ENCODE results near the gene LILRA1. TPM values are rescaled to one million over a fixed set of nuclear protein-coding genes. Genes with fewer than 3 reads are reported as not detected.
"Not testable (repeated sequence)": the region's sequence is repeated elsewhere in the genome, so short reads cannot be mapped to it uniquely, and the experiment has no call there.

The LILRA1 gene
- total RNA-seq, 1 experiment from 2014 or later = not detected

GRCh38 chr19:54594737-54595136 lies 1.3 kb downstream of the LILRA1 start:
- no peak for DNase-seq
- H3K4me3 ChIP-seq (ENCODE audit: low read length) = no peak overlapping the region
- H3K4me1 ChIP-seq (ENCODE audit: insufficient read depth, low read length) = no peaks in the 10 kb centered on the region
- H3K79me2 ChIP-seq (ENCODE audit: low read length) = no peaks in the 10 kb centered on the region
- CTCF ChIA-PET = no interaction called here
- intact Hi-C loops (cut with micrococcal nuclease) = no loop called here
- no peak overlapping the region for H3K9ac ChIP-seq (ENCODE audit: low read length)
- TF ChIP-seq EZH2 (IDR thresholded peaks at IDR 0.05; ENCODE audit: low read length, unreplicated experiment) (no peak), EZH2phosphoT487 (IDR thresholded peaks at IDR 0.05; ENCODE audit: borderline replicate concordance, low read length) (no peak), CTCF (conservative IDR thresholded peaks at IDR 0.05; ENCODE audit: low read depth, low read length) (no peak)
- no peaks in the 10 kb centered on the region for H3K9me3 ChIP-seq (ENCODE audit: low read length)
- H3F3A ChIP-seq (ENCODE audit: low read length, unreplicated experiment) = no peaks in the 10 kb centered on the region
- no peak overlapping the region for H2AFZ ChIP-seq (ENCODE audit: low read length)
- POLR2A ChIA-PET (ENCODE audit: unreplicated experiment) = no interaction called here
- H3K9me2 ChIP-seq (replicated peaks; ENCODE audit: low read length) = no peaks in the 10 kb centered on the region
- BruUV-seq (replicated peaks) = no TSS peak
- H3K27ac ChIP-seq (ENCODE audit: low read length) = no peak overlapping the region
- no peak for ATAC-seq
- H3K27me3 ChIP-seq (ENCODE audit: low read length) = peaks cover 97% of the 10 kb centered on the region
- no peak overlapping the region for H3K4me2 ChIP-seq (ENCODE audit: low read length)
- no peaks in the 10 kb centered on the region for H3K36me3 ChIP-seq (ENCODE audit: low read depth, low read length)
- no peaks in the 10 kb centered on the region for H4K20me1 ChIP-seq (ENCODE audit: low read length)

GRCh38 chr19:54595680-54596436 lies 2.4 kb downstream of the LILRA1 start:
- BruUV-seq (replicated peaks); H3K27ac ChIP-seq (ENCODE audit: low read length); H3K79me2 ChIP-seq (ENCODE audit: low read length); H3K4me3 ChIP-seq (ENCODE audit: low read length); H2AFZ ChIP-seq (ENCODE audit: low read length); H3K9me2 ChIP-seq (replicated peaks; ENCODE audit: low read length); H3K4me2 ChIP-seq (ENCODE audit: low read length); ATAC-seq; H3K9ac ChIP-seq (ENCODE audit: low read length); H4K20me1 ChIP-seq (ENCODE audit: low read length); POLR2A ChIA-PET (ENCODE audit: unreplicated experiment); intact Hi-C loops (cut with micrococcal nuclease); H3K9me3 ChIP-seq (ENCODE audit: low read length); CTCF ChIA-PET; DNase-seq; H3K36me3 ChIP-seq (ENCODE audit: low read depth, low read length); H3K4me1 ChIP-seq (ENCODE audit: insufficient read depth, low read length); H3F3A ChIP-seq (ENCODE audit: low read length, unreplicated experiment): not testable (repeated sequence)
- peaks cover 97% of the 10 kb centered on the region for H3K27me3 ChIP-seq (ENCODE audit: low read length)

GRCh38 chr19:54600212-54600611 lies 6.8 kb downstream of the LILRA1 start:
- H2AFZ ChIP-seq (ENCODE audit: low read length) = no peak overlapping the region
- H3F3A ChIP-seq (ENCODE audit: low read length, unreplicated experiment) = no peaks in the 10 kb centered on the region
- H3K36me3 ChIP-seq (ENCODE audit: low read depth, low read length) = no peaks in the 10 kb centered on the region
- H3K27me3 ChIP-seq (ENCODE audit: low read length) = peaks cover 97% of the 10 kb centered on the region
- no peaks in the 10 kb centered on the region for H3K9me2 ChIP-seq (replicated peaks; ENCODE audit: low read length)
- no peak overlapping the region for H3K4me2 ChIP-seq (ENCODE audit: low read length)
- no peak for DNase-seq
- H3K4me1 ChIP-seq (ENCODE audit: insufficient read depth, low read length) = no peaks in the 10 kb centered on the region
- intact Hi-C loops (cut with micrococcal nuclease) = no loop called here
- CTCF ChIA-PET = no interaction called here
- H3K4me3 ChIP-seq (ENCODE audit: low read length) = no peak overlapping the region
- POLR2A ChIA-PET (ENCODE audit: unreplicated experiment) = no interaction called here
- BruUV-seq (replicated peaks) = no TSS peak
- ATAC-seq = no peak
- no peaks in the 10 kb centered on the region for H3K79me2 ChIP-seq (ENCODE audit: low read length)
- no peak overlapping the region for H3K27ac ChIP-seq (ENCODE audit: low read length)
- H3K9ac ChIP-seq (ENCODE audit: low read length) = no peak overlapping the region
- no peaks in the 10 kb centered on the region for H3K9me3 ChIP-seq (ENCODE audit: low read length)
- H4K20me1 ChIP-seq (ENCODE audit: low read length) = no peaks in the 10 kb centered on the region
- no peak for TF ChIP-seq CTCF (conservative IDR thresholded peaks at IDR 0.05; ENCODE audit: low read depth, low read length)
- no peak for TF ChIP-seq EZH2 (IDR thresholded peaks at IDR 0.05; ENCODE audit: low read length, unreplicated experiment)
- TF ChIP-seq EZH2phosphoT487 (IDR thresholded peaks at IDR 0.05; ENCODE audit: borderline replicate concordance, low read length) = no peak
